MCF 10A (cell line): ENCODE measurements around the gene CBX2. TPM values are rescaled to one million over a fixed set of nuclear protein-coding genes. Genes with fewer than 3 reads are reported as not detected.

Experiments used
- BruUV-seq: library from RNA; stranded (reverse); fragments of 400-500 nt; replicated peaks from 2 replicates; lab custom pipeline; 2021; lab: Mats Ljungman, UMichigan
- CTCF ChIA-PET: fragments of 300-600 bp; sonication (Branson Sonifier 250); formaldehyde crosslinking; extraction: SDS; loops from one replicate; lab custom pipeline; 2021; ENCODE audit warnings: antibody characterized with exemption, inconsistent platforms; lab: Yijun Ruan, JAX
- POLR2A ChIA-PET: fragments of 300-600, 350-650 bp; sonication (Branson Sonifier 250); formaldehyde crosslinking; extraction: SDS; loops from one replicate; lab custom pipeline; 2020; ENCODE audit warnings: antibody characterized with exemption, inconsistent platforms; lab: Yijun Ruan, JAX
- DNase-seq: peaks from one replicate; pipeline ENCODE4 v3.0.0-alpha.2; 2018; ENCODE audit not compliant: unreplicated experiment
- H3K27ac Mint-ChIP-seq: one replicate; pipeline ENCODE4 v1.8.0; 2022; ENCODE audit warnings: mild to moderate bottlenecking, low read depth, mixed read lengths; ENCODE audit not compliant: unreplicated experiment
- H3K27me3 Mint-ChIP-seq: one replicate; pipeline ENCODE4 v1.8.0; 2022; ENCODE audit warnings: mixed read lengths; ENCODE audit not compliant: insufficient read depth, unreplicated experiment
- H3K36me3 Mint-ChIP-seq: one replicate; pipeline ENCODE4 v1.8.0; 2022; ENCODE audit warnings: mild to moderate bottlenecking, moderate library complexity, mixed read lengths; ENCODE audit not compliant: insufficient read depth, unreplicated experiment
- H3K4me1 Mint-ChIP-seq: one replicate; pipeline ENCODE4 v1.8.0; 2022; ENCODE audit warnings: mixed read lengths; ENCODE audit not compliant: insufficient read depth, unreplicated experiment
- H3K4me3 Mint-ChIP-seq: one replicate; pipeline ENCODE4 v1.8.0; 2022; ENCODE audit warnings: mild to moderate bottlenecking, moderate library complexity, mixed read lengths; ENCODE audit not compliant: unreplicated experiment
- H3K9me3 Mint-ChIP-seq: one replicate; pipeline ENCODE4 v1.8.0; 2022; ENCODE audit warnings: mixed read lengths; ENCODE audit not compliant: unreplicated experiment
- intact Hi-C: fragments of 100-400 bp; cut with micrococcal nuclease; formaldehyde crosslinking; loops from 2 replicates; pipeline ENCODE4 v1.14.1; 2022
- total RNA-seq: library from RNA; stranded (reverse); gene quantifications from 2 replicates; pipeline ENCODE4 v1.2.3, GENCODE V29; 2022
- TF ChIP-seq, protein P1 (sequence below): fragments of 200-600 bp; IDR thresholded peaks from one replicate; pipeline ENCODE4 v1.8.0; 2022; ENCODE audit warnings: antibody characterized with exemption, mild to moderate bottlenecking; ENCODE audit not compliant: unreplicated experiment

The CBX2 gene
- total RNA-seq, 1 experiment from 2014 or later = 3.9 TPM

DNA sequence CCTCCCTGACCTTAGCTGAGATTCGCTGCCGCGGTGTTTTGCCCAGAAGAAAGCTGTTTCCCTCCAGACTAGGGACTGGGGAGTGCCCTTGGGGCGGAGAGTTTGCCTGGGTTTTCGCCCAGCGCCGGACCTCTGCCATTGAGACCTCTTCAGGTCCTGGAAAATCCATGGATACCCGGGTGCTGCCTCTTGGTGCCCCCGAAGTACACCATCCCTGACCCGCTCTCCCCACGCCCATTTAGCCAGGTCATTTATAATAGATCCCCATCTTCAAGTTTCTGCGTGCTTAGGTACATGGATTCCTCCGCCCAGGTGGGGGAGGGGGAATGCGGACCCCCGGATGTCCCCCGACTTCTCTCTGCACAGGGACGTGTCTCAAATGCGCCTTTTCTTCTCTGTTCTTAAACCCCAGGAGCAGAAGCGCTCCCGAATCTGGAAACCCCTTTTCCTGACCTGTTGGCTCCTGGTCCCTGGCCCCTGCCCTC, 34.0 kb downstream of the CBX2 start:
- ChIA-PET CTCF (interaction anchor here (0.6 to 5.8 kb wide), 8 partner anchors 8 to 188 kb away, joined by 3 to 63 read pairs (median 6); no protein-coding TSS in a partner anchor), POLR2A (interaction anchor here (0.7 to 4.8 kb wide), 4 partner anchors 15 to 223 kb away, joined by 4 to 36 read pairs (median 4); partner anchors contain the start of genes CBX4 and CBX8)
- peaks cover 30% of the 10 kb centered on the region for H3K27me3 Mint-ChIP-seq
- H3K9me3 Mint-ChIP-seq = no peaks in the 10 kb centered on the region
- H3K4me3 Mint-ChIP-seq = peak overlapping the region; percentile 52
- H3K27ac Mint-ChIP-seq = no peak overlapping the region
- peaks cover 6% of the 10 kb centered on the region for H3K36me3 Mint-ChIP-seq
- intact Hi-C loops = loop anchor here (2.0 kb wide), 1 partner anchor 25 kb away; no protein-coding TSS in a partner anchor
- TF ChIP-seq, protein P1, sequence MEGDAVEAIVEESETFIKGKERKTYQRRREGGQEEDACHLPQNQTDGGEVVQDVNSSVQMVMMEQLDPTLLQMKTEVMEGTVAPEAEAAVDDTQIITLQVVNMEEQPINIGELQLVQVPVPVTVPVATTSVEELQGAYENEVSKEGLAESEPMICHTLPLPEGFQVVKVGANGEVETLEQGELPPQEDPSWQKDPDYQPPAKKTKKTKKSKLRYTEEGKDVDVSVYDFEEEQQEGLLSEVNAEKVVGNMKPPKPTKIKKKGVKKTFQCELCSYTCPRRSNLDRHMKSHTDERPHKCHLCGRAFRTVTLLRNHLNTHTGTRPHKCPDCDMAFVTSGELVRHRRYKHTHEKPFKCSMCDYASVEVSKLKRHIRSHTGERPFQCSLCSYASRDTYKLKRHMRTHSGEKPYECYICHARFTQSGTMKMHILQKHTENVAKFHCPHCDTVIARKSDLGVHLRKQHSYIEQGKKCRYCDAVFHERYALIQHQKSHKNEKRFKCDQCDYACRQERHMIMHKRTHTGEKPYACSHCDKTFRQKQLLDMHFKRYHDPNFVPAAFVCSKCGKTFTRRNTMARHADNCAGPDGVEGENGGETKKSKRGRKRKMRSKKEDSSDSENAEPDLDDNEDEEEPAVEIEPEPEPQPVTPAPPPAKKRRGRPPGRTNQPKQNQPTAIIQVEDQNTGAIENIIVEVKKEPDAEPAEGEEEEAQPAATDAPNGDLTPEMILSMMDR = no peak
- BruUV-seq = no TSS peak
- no peak for DNase-seq
- H3K4me1 Mint-ChIP-seq = peaks cover 12% of the 10 kb centered on the region

DNA sequence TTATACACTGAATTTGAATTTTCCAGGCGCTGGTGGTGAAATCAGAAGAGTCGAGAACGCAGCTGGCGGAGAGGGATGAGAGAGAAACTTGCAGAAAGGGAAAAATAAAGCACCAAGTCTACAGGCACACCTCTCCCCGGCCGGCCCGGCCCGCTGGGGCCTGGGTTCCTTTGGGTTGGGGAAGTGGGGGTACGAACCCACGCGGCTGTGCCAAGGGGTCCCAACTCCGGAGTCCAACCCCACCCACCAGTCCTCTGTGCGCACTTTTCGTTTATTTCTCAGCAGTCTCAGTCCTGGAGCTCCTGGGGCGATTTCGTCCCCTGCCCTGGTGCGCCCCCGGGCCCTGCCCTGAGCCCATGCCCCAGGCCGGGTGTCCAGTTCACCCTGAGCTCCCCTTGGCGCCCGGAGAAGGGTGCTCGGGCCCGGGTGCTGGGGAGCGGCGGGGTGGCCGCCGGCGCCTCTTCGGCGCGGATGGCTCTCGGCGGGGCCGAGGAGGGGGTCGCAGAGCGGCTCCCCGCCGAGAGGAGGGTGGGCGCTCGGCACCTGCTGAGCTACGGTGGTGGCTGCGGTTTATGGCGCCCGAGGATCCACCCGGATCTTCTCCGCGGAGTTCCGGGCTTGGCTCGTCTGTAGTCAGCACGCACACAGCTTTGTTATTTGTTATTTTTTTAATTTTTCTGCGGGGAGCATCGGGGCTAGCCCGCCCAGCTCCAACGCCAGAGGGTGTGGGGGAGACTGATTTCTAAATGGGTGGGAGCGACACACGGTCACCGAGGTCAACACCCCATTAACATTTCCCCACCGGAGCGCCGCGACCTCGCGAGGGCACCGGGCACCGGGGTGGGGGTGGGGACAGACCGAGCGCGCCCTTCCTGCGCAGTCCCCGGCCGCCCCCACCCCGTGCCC, 34.7 kb downstream of the CBX2 start:
- Mint-ChIP-seq H3K4me1 (peaks cover 12% of the 10 kb centered on the region), H3K36me3 (peaks cover 6% of the 10 kb centered on the region), H3K27ac (no peak overlapping the region), H3K4me3 (peak overlapping the region; percentile 52), H3K27me3 (peaks cover 24% of the 10 kb centered on the region), H3K9me3 (no peaks in the 10 kb centered on the region)
- POLR2A ChIA-PET = interaction anchor here (0.8 kb wide), 1 partner anchor 22 kb away, joined by 3 read pairs; no protein-coding TSS in a partner anchor
- DNase-seq = no peak
- intact Hi-C loops = no loop called here
- BruUV-seq = no TSS peak
- TF ChIP-seq, protein P1 = no peak
- CTCF ChIA-PET = interaction anchor here (0.8 to 5.8 kb wide), 3 partner anchors 23 to 187 kb away, joined by 3 to 63 read pairs (median 34); no protein-coding TSS in a partner anchor

DNA sequence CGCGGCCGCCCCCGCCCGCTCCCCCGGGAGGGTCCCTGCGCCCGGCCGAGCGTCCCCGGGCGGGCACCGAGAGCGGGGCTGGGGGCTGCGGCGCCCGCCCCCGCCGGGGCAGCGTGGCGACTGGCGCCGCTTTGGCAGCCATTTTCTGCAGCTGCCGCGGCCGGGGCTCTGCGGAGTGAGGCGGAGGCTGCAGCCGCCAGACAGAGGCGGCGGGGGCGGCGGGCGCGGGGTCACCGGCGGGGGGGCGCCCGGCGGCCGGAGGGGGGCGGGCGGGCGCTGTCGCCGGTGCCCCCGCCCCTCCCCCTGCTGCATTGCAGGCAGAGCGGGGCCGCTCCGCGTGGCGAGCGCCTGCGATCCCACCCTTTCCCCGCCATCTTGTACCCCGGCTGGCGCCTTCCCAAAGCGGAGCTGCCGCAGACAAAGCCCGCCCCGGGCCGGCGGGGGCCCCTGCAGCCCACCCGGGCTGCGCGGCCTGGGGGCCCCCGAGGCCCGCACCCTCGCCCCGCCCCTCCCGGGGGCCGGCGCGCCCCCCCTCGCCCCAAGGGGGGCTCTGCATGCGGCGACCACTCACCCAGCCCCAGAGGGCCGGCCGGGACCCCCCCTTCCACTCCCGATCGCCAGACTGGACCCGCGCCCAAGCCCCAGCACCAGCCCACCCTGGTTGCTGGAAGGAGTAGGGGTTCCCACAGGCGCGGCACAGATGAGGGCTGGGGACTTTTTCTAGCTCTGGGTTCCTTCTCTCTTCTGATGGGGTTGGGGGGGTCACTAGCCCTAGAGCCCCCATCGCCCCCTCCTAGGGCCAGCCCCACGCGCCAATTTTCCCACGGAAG, 35.6 kb downstream of the CBX2 start:
- Mint-ChIP-seq H3K27ac (no peak overlapping the region), H3K36me3 (peaks cover 6% of the 10 kb centered on the region), H3K4me3 (peak overlapping the region; percentile 38), H3K9me3 (no peaks in the 10 kb centered on the region), H3K27me3 (peaks cover 19% of the 10 kb centered on the region), H3K4me1 (peaks cover 12% of the 10 kb centered on the region)
- ChIA-PET POLR2A (no interaction called here), CTCF (no interaction called here)
- intact Hi-C loops = no loop called here
- no peak for DNase-seq
- TF ChIP-seq, protein P1 = no peak
- no TSS peak for BruUV-seq
